HCT116 (cell line): ENCODE results near the gene STK39. TPM values are rescaled to one million over a fixed set of nuclear protein-coding genes. Genes with fewer than 3 reads are reported as not detected.

Experiments
- ATAC-seq: fragments of 200-7000 bp; cut with Tn5 transposase; 2 replicates; pipeline ENCODE4 v1.9.1; 2020; ENCODE audit warnings: mild to moderate bottlenecking, moderate library complexity
- BruUV-seq: library from RNA; stranded (reverse); fragments of 400-500 nt; replicated peaks from 2 replicates; lab custom pipeline; 2021; lab: Mats Ljungman, UMichigan
- CTCF ChIA-PET: fragments of 300-600 bp; sonication (Branson Sonifier 250); formaldehyde crosslinking; loops from one replicate; lab custom pipeline; 2021; ENCODE audit warnings: antibody characterized with exemption; lab: Charles Lee
- POLR2A ChIA-PET: fragments of 300-600, 350-600 bp; sonication (Branson Sonifier 250); formaldehyde crosslinking; loops from one replicate; lab custom pipeline; 2021; ENCODE audit warnings: antibody characterized with exemption; lab: Charles Lee
- RAD21 ChIA-PET, 2 experiments: fragments of 300-600 bp; sonication (Branson Sonifier 250); formaldehyde crosslinking; loops; one replicate each; lab custom pipeline; 2023; ENCODE audit warnings: low total read pairs in 2 of 2; ENCODE audit not compliant: uncharacterized antibody in 2 of 2, unreplicated experiment in 2 of 2, low non-redundant PET in 1 of 2; lab: Charles Lee
- DNase-seq: peaks from one replicate; pipeline ENCODE4 v3.0.0-alpha.2; 2010; ENCODE audit warnings: low read depth, low spot score
- H2AFZ ChIP-seq: fragments of 200-600 bp; shearing (Covaris generic), sonication (generic); 2 replicates; pipeline ENCODE4 v1.6.1; 2017; ENCODE audit warnings: low read depth, mixed run types, mixed read lengths, antibody characterized with exemption, low read length; ENCODE audit not compliant: poor library complexity, severe bottlenecking
- H3K27ac ChIP-seq: 2 replicates; pipeline ENCODE4 v1.5.1; 2012; ENCODE audit warnings: low read depth, low read length
- H3K27me3 ChIP-seq: fragments of 200-600 bp; sonication (generic); 2 replicates; pipeline ENCODE4 v1.6.1; 2016; ENCODE audit warnings: mixed run types, low read length, mixed read lengths; ENCODE audit not compliant: insufficient read depth
- H3K36me3 ChIP-seq, 2 experiments: fragments of 200-500 bp in 1 of 2; fragments of 200-600 bp in 1 of 2; sonication (Bioruptor generic) in 1 of 2; sonication (generic) in 1 of 2; 2 replicates each; pipeline versions ENCODE4 v1.5.1 to v1.6.1; 2014 to 2016; ENCODE audit warnings: low read length in 2 of 2, inconsistent platforms in 1 of 2, mixed read lengths in 1 of 2, mixed run types in 1 of 2; ENCODE audit not compliant: insufficient read depth in 2 of 2, control insufficient read depth in 1 of 2
- H3K4me1 ChIP-seq, 2 experiments: fragments of 200-600 bp in 1 of 2; sonication (generic) in 1 of 2; 2 replicates each; pipeline versions ENCODE4 v1.5.1 to v1.6.1; 2012 to 2017; ENCODE audit warnings: low read length in 2 of 2, inconsistent platforms in 1 of 2, mild to moderate bottlenecking in 1 of 2, mixed read lengths in 1 of 2, mixed run types in 1 of 2, moderate library complexity in 1 of 2; ENCODE audit not compliant: insufficient read depth in 2 of 2, control insufficient read depth in 1 of 2
- H3K4me2 ChIP-seq: fragments of 200-600 bp; sonication (generic); 2 replicates; pipeline ENCODE4 v1.6.1; 2017; ENCODE audit warnings: mixed run types, low read length, mixed read lengths
- H3K4me3 ChIP-seq, 2 experiments: fragments of 200-600 bp in 1 of 2; sonication (generic) in 1 of 2; replicated peaks in 1 of 2; 2 replicates each; pipeline ENCODE4 v1.5.1; 2011 to 2016; ENCODE audit warnings: low read length in 2 of 2, control low read depth in 1 of 2, low read depth in 1 of 2, mild to moderate bottlenecking in 1 of 2, mixed read lengths in 1 of 2, mixed run types in 1 of 2
- H3K79me2 ChIP-seq: fragments of 200-600 bp; sonication (generic); 2 replicates; pipeline ENCODE4 v1.6.1; 2017; ENCODE audit warnings: mild to moderate bottlenecking, mixed run types, low read length, moderate library complexity, mixed read lengths; ENCODE audit not compliant: insufficient read depth
- H3K9ac ChIP-seq: fragments of 200-600 bp; sonication (generic); 2 replicates; pipeline ENCODE4 v1.6.1; 2016; ENCODE audit warnings: low read length, mixed read lengths
- H3K9me2 ChIP-seq: fragments of 200-600 bp; sonication (generic), shearing (Covaris generic); 2 replicates; pipeline ENCODE4 v1.6.1; 2017; ENCODE audit warnings: mixed run types, mild to moderate bottlenecking, moderate library complexity; ENCODE audit not compliant: insufficient read depth
- H3K9me3 ChIP-seq, 2 experiments: fragments of 200-500 bp in 1 of 2; fragments of 200-600 bp in 1 of 2; sonication (Bioruptor generic) in 1 of 2; sonication (generic) in 1 of 2; 2 replicates each; pipeline ENCODE4 v1.6.1; 2014 to 2017; ENCODE audit warnings: low read length in 2 of 2, mixed read lengths in 2 of 2, inconsistent platforms in 1 of 2, low read depth in 1 of 2, mild to moderate bottlenecking in 1 of 2, mixed run types in 1 of 2, moderate library complexity in 1 of 2; ENCODE audit not compliant: control insufficient read depth in 1 of 2, insufficient read depth in 1 of 2
- H4K20me1 ChIP-seq: fragments of 200-600 bp; sonication (generic), shearing (Covaris generic); 2 replicates; pipeline ENCODE4 v1.6.1; 2017; ENCODE audit warnings: mixed run types, mild to moderate bottlenecking, moderate library complexity; ENCODE audit not compliant: insufficient read depth
- CBX3 ChIP-seq: IDR thresholded peaks from 2 replicates; pipeline ENCODE4 v1.6.1; 2012; ENCODE audit warnings: low read depth
- EZH2phosphoT487 ChIP-seq: fragments of 200-600 bp; IDR thresholded peaks from 2 replicates; pipeline ENCODE4 v1.6.1; 2018; ENCODE audit warnings: antibody characterized with exemption, borderline replicate concordance
- FOSL1 ChIP-seq: IDR thresholded peaks from 2 replicates; pipeline ENCODE4 v1.6.1; 2012; ENCODE audit warnings: low read depth
- POLR2AphosphoS5 ChIP-seq: IDR thresholded peaks from 2 replicates; pipeline ENCODE4 v1.6.1; 2011; ENCODE audit warnings: mild to moderate bottlenecking, low read depth, low read length, moderate library complexity
- RAD21 ChIP-seq: IDR thresholded peaks from 2 replicates; pipeline ENCODE4 v1.6.1; 2012; ENCODE audit warnings: low read depth, mild to moderate bottlenecking
- SRF ChIP-seq: IDR thresholded peaks from 2 replicates; pipeline ENCODE4 v1.6.1; 2012; ENCODE audit warnings: low read depth
- TCF7L2 ChIP-seq: IDR thresholded peaks from 2 replicates; pipeline ENCODE4 v1.7.0; 2011; ENCODE audit warnings: borderline replicate concordance, inconsistent platforms; ENCODE audit not compliant: insufficient read depth, insufficient read length; ENCODE audit errors: extremely low read depth
- ZFX ChIP-seq: fragments of 450-650 bp; IDR thresholded peaks from 2 replicates; pipeline ENCODE4 v1.6.1; 2017
- ZNF274 ChIP-seq: fragments of 200-500 bp; sonication (Bioruptor generic); IDR thresholded peaks from 2 replicates; pipeline ENCODE4 v1.6.1; 2014; ENCODE audit warnings: mild to moderate bottlenecking, low read depth, low read length, inconsistent platforms
- intact Hi-C: fragments of 100-400 bp; cut with micrococcal nuclease; formaldehyde crosslinking; loops from 2 replicates; pipeline ENCODE4 v1.10.0; 2022
- total RNA-seq: library from RNA; stranded (reverse); gene quantifications from one replicate; pipeline ENCODE4 v1.2.1, GENCODE V29; 2021; ENCODE audit not compliant: unreplicated experiment
- TF ChIP-seq, protein P1 (sequence below): IDR thresholded peaks from 2 replicates; pipeline ENCODE4 v1.6.1; 2011; ENCODE audit warnings: mild to moderate bottlenecking, low read length, moderate library complexity; ENCODE audit not compliant: insufficient replicate concordance; ENCODE audit errors: extremely low read depth
- TF ChIP-seq, protein P2 (sequence below): IDR thresholded peaks from 2 replicates; pipeline ENCODE4 v1.6.1; 2012
- TF ChIP-seq, protein P3 (sequence below), 3 experiments: fragments of 200-600 bp in 1 of 3; sonication (generic) in 1 of 3; IDR thresholded peaks in 2 of 3; conservative IDR thresholded peaks in 1 of 3; 2 replicates each; pipeline ENCODE4 v1.5.1; 2012 to 2017; ENCODE audit warnings: low read depth in 2 of 3, low read length in 2 of 3, antibody characterized with exemption in 1 of 3, borderline replicate concordance in 1 of 3, control low read depth in 1 of 3, mild to moderate bottlenecking in 1 of 3, mixed read lengths in 1 of 3, mixed run types in 1 of 3, moderate library complexity in 1 of 3; ENCODE audit not compliant: insufficient read depth in 1 of 3

Gene STK39
- total RNA-seq, 1 experiment from 2014 or later: 118 TPM

DNA sequence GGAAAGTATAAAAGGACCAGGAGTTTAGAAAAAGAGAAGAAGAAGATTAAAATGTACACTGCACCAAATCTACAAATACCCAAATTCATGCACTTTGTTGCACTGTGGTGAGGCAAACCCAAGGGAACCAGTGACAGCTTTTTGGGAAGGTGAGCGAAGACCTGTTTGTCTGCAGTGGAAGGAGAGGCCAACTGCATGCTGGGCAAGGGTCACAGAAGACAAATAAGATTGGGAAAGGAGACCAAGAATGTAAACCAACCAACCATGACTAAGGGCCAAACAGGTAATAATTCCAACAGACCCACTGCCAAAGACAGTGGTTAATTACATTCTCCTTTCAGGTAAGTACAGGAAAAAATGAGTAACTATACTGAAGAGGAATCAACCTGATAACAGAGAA lies 202.8 kb downstream of the STK39 start:
- H3K27ac ChIP-seq: no peak overlapping the region
- H3K27me3 ChIP-seq: no peaks in the 10 kb centered on the region
- ChIA-PET CTCF (no interaction called here), POLR2A (no interaction called here), RAD21 (no interaction called here)
- TF ChIP-seq SRF (no peak), CBX3 (no peak), ZNF274 (no peak), RAD21 (no peak), EZH2phosphoT487 (no peak)
- TF ChIP-seq, protein P1, sequence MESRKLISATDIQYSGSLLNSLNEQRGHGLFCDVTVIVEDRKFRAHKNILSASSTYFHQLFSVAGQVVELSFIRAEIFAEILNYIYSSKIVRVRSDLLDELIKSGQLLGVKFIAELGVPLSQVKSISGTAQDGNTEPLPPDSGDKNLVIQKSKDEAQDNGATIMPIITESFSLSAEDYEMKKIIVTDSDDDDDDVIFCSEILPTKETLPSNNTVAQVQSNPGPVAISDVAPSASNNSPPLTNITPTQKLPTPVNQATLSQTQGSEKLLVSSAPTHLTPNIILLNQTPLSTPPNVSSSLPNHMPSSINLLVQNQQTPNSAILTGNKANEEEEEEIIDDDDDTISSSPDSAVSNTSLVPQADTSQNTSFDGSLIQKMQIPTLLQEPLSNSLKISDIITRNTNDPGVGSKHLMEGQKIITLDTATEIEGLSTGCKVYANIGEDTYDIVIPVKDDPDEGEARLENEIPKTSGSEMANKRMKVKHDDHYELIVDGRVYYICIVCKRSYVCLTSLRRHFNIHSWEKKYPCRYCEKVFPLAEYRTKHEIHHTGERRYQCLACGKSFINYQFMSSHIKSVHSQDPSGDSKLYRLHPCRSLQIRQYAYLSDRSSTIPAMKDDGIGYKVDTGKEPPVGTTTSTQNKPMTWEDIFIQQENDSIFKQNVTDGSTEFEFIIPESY: no peak
- H4K20me1 ChIP-seq: no peaks in the 10 kb centered on the region
- ATAC-seq: no peak
- no peaks in the 10 kb centered on the region for H3K9me2 ChIP-seq
- H3K79me2 ChIP-seq: peaks cover 10% of the 10 kb centered on the region; the same call in 1 of the 2 replicates
- no peak for DNase-seq
- no peak overlapping the region for H2AFZ ChIP-seq
- H3K4me2 ChIP-seq: no peak overlapping the region
- H3K9me3 ChIP-seq: no peaks in the 10 kb centered on the region
- no TSS peak for BruUV-seq
- no peak overlapping the region for H3K4me3 ChIP-seq
- H3K9ac ChIP-seq: no peak overlapping the region
- H3K36me3 ChIP-seq: 0 out of 4 replicates have a peak, but pooled peaks cover 0 to 3% of the 10 kb centered on the region in 2 experiments
- no peaks in the 10 kb centered on the region for H3K4me1 ChIP-seq
- intact Hi-C loops: no loop called here

DNA sequence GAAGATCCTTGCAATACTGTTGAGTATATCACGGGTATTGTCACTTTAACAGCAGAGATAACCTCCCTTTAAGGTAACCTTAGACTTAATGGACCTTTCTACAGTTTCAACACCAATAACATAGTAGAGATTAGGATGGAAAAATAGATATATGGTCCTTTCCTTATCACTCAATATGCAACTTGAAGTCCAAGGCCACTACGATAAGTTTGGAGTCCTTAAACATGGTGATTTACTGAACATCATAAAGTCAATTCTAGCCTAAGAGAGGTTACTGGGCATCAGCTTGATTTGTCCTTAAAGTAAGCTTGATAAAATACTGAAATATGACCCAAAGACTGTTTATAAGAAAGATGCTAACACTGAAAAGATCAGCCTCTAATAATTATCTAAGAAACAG lies 203.2 kb downstream of the STK39 start:
- Histone ChIP-seq H3K4me1 (no peaks in the 10 kb centered on the region), H3K27me3 (no peaks in the 10 kb centered on the region), H3K9ac (no peak overlapping the region), H3K9me3 (no peaks in the 10 kb centered on the region), H3K9me2 (no peaks in the 10 kb centered on the region), H4K20me1 (no peaks in the 10 kb centered on the region), H2AFZ (no peak overlapping the region), H3K36me3 (0 out of 4 replicates have a peak, but pooled peaks cover 0 to 1% of the 10 kb centered on the region in 2 experiments), H3K4me3 (no peak overlapping the region), H3K4me2 (no peak overlapping the region), H3K27ac (no peak overlapping the region), H3K79me2 (peaks cover 10% of the 10 kb centered on the region; the same call in 1 of the 2 replicates)
- TF ChIP-seq, protein P1: no peak
- TF ChIP-seq, protein P2, sequence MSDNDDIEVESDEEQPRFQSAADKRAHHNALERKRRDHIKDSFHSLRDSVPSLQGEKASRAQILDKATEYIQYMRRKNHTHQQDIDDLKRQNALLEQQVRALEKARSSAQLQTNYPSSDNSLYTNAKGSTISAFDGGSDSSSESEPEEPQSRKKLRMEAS: no peak
- no peak for TF ChIP-seq FOSL1
- no peak for TF ChIP-seq ZFX
- no peak for TF ChIP-seq CBX3
- TF ChIP-seq, protein P3, sequence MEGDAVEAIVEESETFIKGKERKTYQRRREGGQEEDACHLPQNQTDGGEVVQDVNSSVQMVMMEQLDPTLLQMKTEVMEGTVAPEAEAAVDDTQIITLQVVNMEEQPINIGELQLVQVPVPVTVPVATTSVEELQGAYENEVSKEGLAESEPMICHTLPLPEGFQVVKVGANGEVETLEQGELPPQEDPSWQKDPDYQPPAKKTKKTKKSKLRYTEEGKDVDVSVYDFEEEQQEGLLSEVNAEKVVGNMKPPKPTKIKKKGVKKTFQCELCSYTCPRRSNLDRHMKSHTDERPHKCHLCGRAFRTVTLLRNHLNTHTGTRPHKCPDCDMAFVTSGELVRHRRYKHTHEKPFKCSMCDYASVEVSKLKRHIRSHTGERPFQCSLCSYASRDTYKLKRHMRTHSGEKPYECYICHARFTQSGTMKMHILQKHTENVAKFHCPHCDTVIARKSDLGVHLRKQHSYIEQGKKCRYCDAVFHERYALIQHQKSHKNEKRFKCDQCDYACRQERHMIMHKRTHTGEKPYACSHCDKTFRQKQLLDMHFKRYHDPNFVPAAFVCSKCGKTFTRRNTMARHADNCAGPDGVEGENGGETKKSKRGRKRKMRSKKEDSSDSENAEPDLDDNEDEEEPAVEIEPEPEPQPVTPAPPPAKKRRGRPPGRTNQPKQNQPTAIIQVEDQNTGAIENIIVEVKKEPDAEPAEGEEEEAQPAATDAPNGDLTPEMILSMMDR (IDR thresholded peaks at IDR 0.05 in 2 of 3, conservative IDR thresholded peaks at IDR 0.05 in 1 of 3; ENCODE audit: borderline replicate concordance in 1 of 3, insufficient read depth in 1 of 3, low read depth in 2 of 3, low read length in 2 of 3): no peak
- TF ChIP-seq TCF7L2: no peak
- no peak for TF ChIP-seq POLR2AphosphoS5
- POLR2A ChIA-PET: no interaction called here
- no TSS peak for BruUV-seq
- no peak for ATAC-seq
- CTCF ChIA-PET: interaction anchor here (1.2 kb wide), 1 partner anchor 75 kb away, joined by 3 read pairs; no protein-coding TSS in a partner anchor
- intact Hi-C loops: no loop called here
- RAD21 ChIA-PET: no interaction called here
- DNase-seq: no peak
